A549 (cell line): ENCODE data around the gene SULF2. TPM values are rescaled to one million over a fixed set of nuclear protein-coding genes. Genes with fewer than 3 reads are reported as not detected.

Source experiments
- ATAC-seq, 2 experiments: fragments of 200-7000 bp in 1 of 2; fragments of >200 bp in 1 of 2; cut with Nextera tagmentation in 1 of 2; cut with Tn5 transposase in 1 of 2; 3 replicates each; pipeline versions ENCODE4 v1.8.0 to v1.9.1; 2018 to 2020; ENCODE audit warnings: mild to moderate bottlenecking in 1 of 2, moderate library complexity in 1 of 2
- CTCF ChIA-PET: fragments of 300-600 bp; sonication (Branson Sonifier 250); formaldehyde crosslinking; extraction: SDS; loops from one replicate; lab custom pipeline; 2021; ENCODE audit warnings: antibody characterized with exemption, inconsistent platforms; lab: Yijun Ruan, JAX
- POLR2A ChIA-PET: fragments of 350-600 bp; formaldehyde crosslinking; extraction: SDS; loops from one replicate; lab custom pipeline; 2021; ENCODE audit warnings: antibody characterized with exemption, inconsistent platforms; lab: Yijun Ruan, JAX
- DNase-seq, 2 experiments: peaks; one replicate each; pipeline versions ENCODE4 v3.0.0 to v3.0.0-alpha.2; 2011 to 2016; ENCODE audit warnings: low read depth in 1 of 2, low spot score in 1 of 2
- FAIRE-seq: peaks from 2 replicates; lab custom pipeline; 2011; peaks lifted over from hg19 to GRCh38; lab: Jason Lieb, UNC
- H3K27ac ChIP-seq, 2 experiments: fragments of >200 bp; sonication (Bioruptor Twin); formaldehyde crosslinking; 3 replicates each; pipeline ENCODE4 v1.5.1; 2016 to 2017
- H3K4me1 ChIP-seq: fragments of >200 bp; sonication (Bioruptor Twin); formaldehyde crosslinking; 3 replicates; pipeline ENCODE4 v1.6.1; 2016
- H3K4me2 ChIP-seq: fragments of >200 bp; sonication (Bioruptor Twin); formaldehyde crosslinking; 3 replicates; pipeline ENCODE4 v1.6.1; 2016
- H3K4me3 ChIP-seq: fragments of >200 bp; sonication (Bioruptor Twin); formaldehyde crosslinking; 3 replicates; pipeline ENCODE4 v1.5.1; 2016
- H3K9me3 ChIP-seq: fragments of >200 bp; sonication (Bioruptor Twin); formaldehyde crosslinking; 3 replicates; pipeline ENCODE4 v1.6.1; 2016
- ATOH8 ChIP-seq: fragments of 250-450 bp; sonication (Bioruptor Pico); IDR thresholded peaks from 2 replicates; pipeline ENCODE4 v1.5.0; 2020; ENCODE audit warnings: low read depth, mild to moderate bottlenecking, moderate library complexity
- BHLHE40 ChIP-seq: IDR thresholded peaks from 2 replicates; pipeline ENCODE4 v1.6.1; 2012; ENCODE audit warnings: low read depth, low read length, inconsistent platforms
- CBX2 ChIP-seq: fragments of 200-600 bp; sonication (generic); IDR thresholded peaks from 2 replicates; pipeline ENCODE4 v1.6.1; 2016; ENCODE audit warnings: low read depth, mild to moderate bottlenecking, borderline replicate concordance
- CBX8 ChIP-seq: fragments of 200-600 bp; sonication (generic); IDR thresholded peaks from 2 replicates; pipeline ENCODE4 v1.6.1; 2016
- CEBPB ChIP-seq, 2 experiments: fragments of >200 bp in 1 of 2; sonication (Bioruptor Twin) in 1 of 2; formaldehyde crosslinking in 1 of 2; IDR thresholded peaks; 2 replicates each; pipeline ENCODE4 v1.6.1; 2012 to 2016
- EHF ChIP-seq: fragments of 250-450 bp; sonication (Bioruptor Pico); IDR thresholded peaks from 2 replicates; pipeline ENCODE4 v1.5.0; 2020; ENCODE audit warnings: mild to moderate bottlenecking
- EHMT2 ChIP-seq: fragments of 200-600 bp; sonication (generic); IDR thresholded peaks from 2 replicates; pipeline ENCODE4 v1.6.1; 2016; ENCODE audit warnings: antibody characterized with exemption, low read depth, mild to moderate bottlenecking, moderate library complexity
- FOSL2 ChIP-seq, 2 experiments: fragments of 450-650 bp in 1 of 2; fragments of >200 bp in 1 of 2; sonication (Bioruptor Twin) in 1 of 2; formaldehyde crosslinking; IDR thresholded peaks; 2 replicates each; pipeline versions ENCODE4 v1.5.0 to v1.6.1; 2016 to 2020; ENCODE audit warnings: mild to moderate bottlenecking in 1 of 2, moderate library complexity in 1 of 2
- GATA3 ChIP-seq: IDR thresholded peaks from 2 replicates; pipeline ENCODE4 v1.6.1; 2012; ENCODE audit warnings: borderline replicate concordance
- HMGXB4 ChIP-seq: fragments of 250-450 bp; sonication (Bioruptor Pico); IDR thresholded peaks from 2 replicates; pipeline ENCODE4 v1.5.0; 2021; ENCODE audit warnings: mild to moderate bottlenecking, moderate library complexity, borderline replicate concordance
- HOXB5 ChIP-seq: fragments of 250-450 bp; sonication (Bioruptor Pico); IDR thresholded peaks from 2 replicates; pipeline ENCODE4 v1.5.0; 2020; ENCODE audit warnings: mild to moderate bottlenecking, moderate library complexity
- JUN ChIP-seq, 2 experiments: fragments of >200 bp; sonication (Bioruptor Twin); formaldehyde crosslinking; IDR thresholded peaks; 2 replicates in 1 of 2; 3 replicates in 1 of 2; pipeline ENCODE4 v1.6.1; 2016 to 2017
- KDM1A ChIP-seq: fragments of 200-600 bp; sonication (generic); IDR thresholded peaks from 2 replicates; pipeline ENCODE4 v1.6.1; 2016; ENCODE audit warnings: low read depth, mild to moderate bottlenecking
- NPAS2 ChIP-seq: fragments of 250-450 bp; sonication (Bioruptor Pico); IDR thresholded peaks from 2 replicates; pipeline ENCODE4 v1.8.0; 2022; ENCODE audit warnings: mild to moderate bottlenecking, moderate library complexity, borderline replicate concordance
- PHF8 ChIP-seq: fragments of 200-600 bp; sonication (generic); IDR thresholded peaks from 2 replicates; pipeline ENCODE4 v1.6.1; 2016; ENCODE audit warnings: low read depth, mild to moderate bottlenecking, antibody characterized with exemption, moderate library complexity, borderline replicate concordance
- RCOR1 ChIP-seq: fragments of 150-350 bp; IDR thresholded peaks from 2 replicates; pipeline ENCODE4 v1.6.1; 2014; ENCODE audit warnings: antibody characterized with exemption, low read length, low read depth
- RFX5 ChIP-seq: fragments of 450-650 bp; IDR thresholded peaks from 2 replicates; pipeline ENCODE4 v1.7.1; 2014; ENCODE audit warnings: antibody characterized with exemption, mild to moderate bottlenecking, moderate library complexity
- RNF2 ChIP-seq: fragments of 200-600 bp; sonication (generic); IDR thresholded peaks from 2 replicates; pipeline ENCODE4 v1.6.1; 2016; ENCODE audit warnings: low read depth, mild to moderate bottlenecking, antibody characterized with exemption, moderate library complexity, borderline replicate concordance
- TP53 ChIP-seq: fragments of 250-450 bp; sonication (Bioruptor Pico); IDR thresholded peaks from 2 replicates; pipeline ENCODE4 v1.5.0; 2021; ENCODE audit warnings: mild to moderate bottlenecking, moderate library complexity
- ZNF302 ChIP-seq: fragments of 250-450 bp; sonication (Bioruptor Pico); IDR thresholded peaks from 2 replicates; pipeline ENCODE4 v1.9.0; 2021; ENCODE audit warnings: inconsistent platforms, mild to moderate bottlenecking, moderate library complexity
- ZSCAN20 ChIP-seq: fragments of 250-450 bp; sonication (Bioruptor Pico); IDR thresholded peaks from 2 replicates; pipeline ENCODE4 v1.8.0; 2022; ENCODE audit warnings: mild to moderate bottlenecking, moderate library complexity
- WGBS: methylation state at CpG from one replicate; pipeline ENCODE4 v1.1.6; 2017; ENCODE audit errors: missing lambda C conversion rate; 5-methylcytosine and 5-hydroxymethylcytosine counted together
- polyA plus RNA-seq, 4 experiments: library from polyadenylated mRNA; depleted of rRNA in 3 of 4; stranded (reverse); fragments of >200 nt; fragmentation: RNase III in 1 of 4; extraction: RNeasy Plus Mini Kit Qiagen cat#74134 plus additional on column Dnase treatment in 1 of 4; gene quantifications; 2 replicates in 3 of 4; 3 replicates in 1 of 4; pipeline ENCODE4 v1.2.3, GENCODE V29; 2011 to 2017
- TF ChIP-seq, protein P1 (sequence below): fragments of 150-350 bp; IDR thresholded peaks from 2 replicates; pipeline ENCODE4 v1.6.1; 2014; ENCODE audit warnings: low read depth, mild to moderate bottlenecking, low read length
- TF ChIP-seq, protein P2 (sequence below): fragments of >200 bp; sonication (Bioruptor Twin); formaldehyde crosslinking; IDR thresholded peaks from 3 replicates; pipeline ENCODE4 v1.5.1; 2016
- TF ChIP-seq, protein P3 (sequence below): fragments of >200 bp; sonication (Bioruptor Twin); formaldehyde crosslinking; IDR thresholded peaks from 3 replicates; pipeline ENCODE4 v1.6.1; 2016
- TF ChIP-seq, protein P4 (sequence below): IDR thresholded peaks from 2 replicates; pipeline ENCODE4 v1.6.1; 2012
- TF ChIP-seq, protein P5 (sequence below): IDR thresholded peaks from 2 replicates; pipeline ENCODE4 v1.6.1; 2012

Gene SULF2
- polyA plus RNA-seq, 2 of the 4 experiments (the other 2 are of a cell fraction): 5.8 to 16.8 TPM

DNA sequence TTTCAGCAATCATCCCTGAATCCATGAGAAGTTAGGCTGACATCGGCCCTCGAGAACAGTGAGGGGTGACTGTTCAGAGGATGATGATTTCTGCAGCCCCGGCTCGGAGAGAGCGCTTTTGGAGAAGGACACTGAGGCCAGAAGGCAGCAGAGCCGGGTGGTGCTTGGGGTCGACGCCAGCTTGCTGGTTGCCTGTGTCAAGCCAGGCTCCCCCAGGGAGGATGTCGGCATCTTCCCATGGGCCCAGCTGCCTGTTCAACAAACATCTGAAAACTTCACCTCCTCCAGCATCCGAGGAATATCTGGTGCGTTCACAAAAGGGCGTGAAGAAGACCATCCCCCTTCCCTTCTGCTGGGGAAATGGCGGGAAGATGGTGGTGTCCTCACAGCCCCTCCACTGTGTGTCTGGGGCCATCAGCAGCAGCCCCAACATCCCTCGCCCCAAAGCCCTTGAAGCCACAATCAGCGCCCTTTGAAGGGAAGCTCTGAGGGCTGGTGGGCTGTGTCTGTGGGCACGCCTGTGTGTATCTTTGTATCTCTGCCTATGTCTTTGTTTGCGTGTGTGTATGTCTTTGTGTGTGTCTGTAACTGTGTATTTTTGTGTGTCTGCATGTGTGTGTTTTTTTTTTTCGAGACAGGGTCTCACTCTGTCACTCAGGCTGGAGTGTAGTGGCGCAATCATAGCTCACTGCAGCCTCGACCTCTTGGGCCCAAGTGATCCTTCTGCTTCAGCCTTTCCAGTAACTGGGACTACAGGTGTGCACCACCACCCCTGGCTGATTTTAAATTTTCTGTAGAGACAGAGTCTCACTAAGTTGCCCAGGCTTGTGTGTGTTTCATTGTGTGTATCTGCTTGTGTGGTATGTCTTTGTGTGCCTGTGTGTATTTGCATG, 97.9 kb downstream of the SULF2 start:
- DNase-seq (no peak), FAIRE-seq (no peak), ATAC-seq (no peak)
- Histone ChIP-seq H3K4me1 (peaks cover 17% of the 10 kb centered on the region), H3K4me2 (no peak overlapping the region), H3K4me3 (no peak overlapping the region), H3K27ac (peak overlapping the region in 1 of 2 experiments; percentile 75; a peak in 1 of 6 replicates), H3K9me3 (no peaks in the 10 kb centered on the region)
- TF ChIP-seq, protein P1, sequence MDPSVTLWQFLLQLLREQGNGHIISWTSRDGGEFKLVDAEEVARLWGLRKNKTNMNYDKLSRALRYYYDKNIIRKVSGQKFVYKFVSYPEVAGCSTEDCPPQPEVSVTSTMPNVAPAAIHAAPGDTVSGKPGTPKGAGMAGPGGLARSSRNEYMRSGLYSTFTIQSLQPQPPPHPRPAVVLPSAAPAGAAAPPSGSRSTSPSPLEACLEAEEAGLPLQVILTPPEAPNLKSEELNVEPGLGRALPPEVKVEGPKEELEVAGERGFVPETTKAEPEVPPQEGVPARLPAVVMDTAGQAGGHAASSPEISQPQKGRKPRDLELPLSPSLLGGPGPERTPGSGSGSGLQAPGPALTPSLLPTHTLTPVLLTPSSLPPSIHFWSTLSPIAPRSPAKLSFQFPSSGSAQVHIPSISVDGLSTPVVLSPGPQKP: no peak
- TF ChIP-seq GATA3 (no peak), HMGXB4 (no peak), RCOR1 (no peak), PHF8 (no peak), TP53 (CRISPR knock-in tag) (no peak), KDM1A (no peak), BHLHE40 (no peak), CEBPB (IDR thresholded peaks at IDR 0.05) (no peak), JUN (IDR thresholded peaks at IDR 0.05) (no peak), RFX5 (no peak), RNF2 (no peak), CBX8 (no peak), ZSCAN20 (CRISPR knock-in tag) (no peak), EHMT2 (no peak)
- TF ChIP-seq, protein P2, sequence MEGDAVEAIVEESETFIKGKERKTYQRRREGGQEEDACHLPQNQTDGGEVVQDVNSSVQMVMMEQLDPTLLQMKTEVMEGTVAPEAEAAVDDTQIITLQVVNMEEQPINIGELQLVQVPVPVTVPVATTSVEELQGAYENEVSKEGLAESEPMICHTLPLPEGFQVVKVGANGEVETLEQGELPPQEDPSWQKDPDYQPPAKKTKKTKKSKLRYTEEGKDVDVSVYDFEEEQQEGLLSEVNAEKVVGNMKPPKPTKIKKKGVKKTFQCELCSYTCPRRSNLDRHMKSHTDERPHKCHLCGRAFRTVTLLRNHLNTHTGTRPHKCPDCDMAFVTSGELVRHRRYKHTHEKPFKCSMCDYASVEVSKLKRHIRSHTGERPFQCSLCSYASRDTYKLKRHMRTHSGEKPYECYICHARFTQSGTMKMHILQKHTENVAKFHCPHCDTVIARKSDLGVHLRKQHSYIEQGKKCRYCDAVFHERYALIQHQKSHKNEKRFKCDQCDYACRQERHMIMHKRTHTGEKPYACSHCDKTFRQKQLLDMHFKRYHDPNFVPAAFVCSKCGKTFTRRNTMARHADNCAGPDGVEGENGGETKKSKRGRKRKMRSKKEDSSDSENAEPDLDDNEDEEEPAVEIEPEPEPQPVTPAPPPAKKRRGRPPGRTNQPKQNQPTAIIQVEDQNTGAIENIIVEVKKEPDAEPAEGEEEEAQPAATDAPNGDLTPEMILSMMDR: no peak
- TF ChIP-seq, protein P3, sequence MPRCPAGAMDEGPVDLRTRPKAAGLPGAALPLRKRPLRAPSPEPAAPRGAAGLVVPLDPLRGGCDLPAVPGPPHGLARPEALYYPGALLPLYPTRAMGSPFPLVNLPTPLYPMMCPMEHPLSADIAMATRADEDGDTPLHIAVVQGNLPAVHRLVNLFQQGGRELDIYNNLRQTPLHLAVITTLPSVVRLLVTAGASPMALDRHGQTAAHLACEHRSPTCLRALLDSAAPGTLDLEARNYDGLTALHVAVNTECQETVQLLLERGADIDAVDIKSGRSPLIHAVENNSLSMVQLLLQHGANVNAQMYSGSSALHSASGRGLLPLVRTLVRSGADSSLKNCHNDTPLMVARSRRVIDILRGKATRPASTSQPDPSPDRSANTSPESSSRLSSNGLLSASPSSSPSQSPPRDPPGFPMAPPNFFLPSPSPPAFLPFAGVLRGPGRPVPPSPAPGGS: no peak
- TF ChIP-seq, protein P4, sequence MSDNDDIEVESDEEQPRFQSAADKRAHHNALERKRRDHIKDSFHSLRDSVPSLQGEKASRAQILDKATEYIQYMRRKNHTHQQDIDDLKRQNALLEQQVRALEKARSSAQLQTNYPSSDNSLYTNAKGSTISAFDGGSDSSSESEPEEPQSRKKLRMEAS: no peak
- CTCF ChIA-PET: interaction anchor here (1.0 to 3.8 kb wide), 6 partner anchors 9 to 971 kb away, joined by 3 to 24 read pairs (median 8); no protein-coding TSS in a partner anchor
- WGBS: 90% methylated on average over 20 of the region's 20 CpGs
- POLR2A ChIA-PET: no interaction called here

DNA sequence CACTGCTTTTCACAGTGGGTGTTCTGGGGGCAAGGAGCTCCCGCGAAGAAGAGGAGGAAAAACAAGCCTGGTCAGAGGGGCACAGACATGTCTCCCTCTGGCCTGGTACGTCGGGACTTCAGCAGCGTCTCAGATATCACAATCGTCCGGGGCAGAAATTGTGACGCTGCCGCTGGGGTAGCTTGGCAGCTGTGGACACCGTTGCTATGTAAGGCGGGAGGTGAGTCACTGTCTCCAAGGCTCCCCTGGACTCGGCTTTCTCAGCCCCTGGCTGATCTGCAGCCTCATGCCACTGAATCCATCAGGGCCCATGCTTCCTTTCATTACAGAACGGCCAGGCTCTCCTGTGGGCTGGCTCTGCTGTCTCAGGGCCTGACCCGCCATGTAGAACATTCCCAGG, 98.7 kb downstream of the SULF2 start:
- no peaks in the 10 kb centered on the region for H3K9me3 ChIP-seq
- ChIA-PET POLR2A (no interaction called here), CTCF (interaction anchor here (1.1 to 3.8 kb wide), 6 partner anchors 9 to 971 kb away, joined by 3 to 24 read pairs (median 8); no protein-coding TSS in a partner anchor)
- ATAC-seq: peak; percentile 25 to 37; a peak in 5 of 6 replicates
- no peak for DNase-seq
- 82% methylated on average over 14 of the region's 14 CpGs for WGBS
- no peak for FAIRE-seq
- H3K27ac ChIP-seq: no peak overlapping the region; a peak in 1 of 6 replicates
- H3K4me3 ChIP-seq: no peak overlapping the region
- no peak overlapping the region for H3K4me2 ChIP-seq
- H3K4me1 ChIP-seq: peaks cover 17% of the 10 kb centered on the region
- no peak for TF ChIP-seq ZNF302 (CRISPR knock-in tag)
- TF ChIP-seq, protein P5, sequence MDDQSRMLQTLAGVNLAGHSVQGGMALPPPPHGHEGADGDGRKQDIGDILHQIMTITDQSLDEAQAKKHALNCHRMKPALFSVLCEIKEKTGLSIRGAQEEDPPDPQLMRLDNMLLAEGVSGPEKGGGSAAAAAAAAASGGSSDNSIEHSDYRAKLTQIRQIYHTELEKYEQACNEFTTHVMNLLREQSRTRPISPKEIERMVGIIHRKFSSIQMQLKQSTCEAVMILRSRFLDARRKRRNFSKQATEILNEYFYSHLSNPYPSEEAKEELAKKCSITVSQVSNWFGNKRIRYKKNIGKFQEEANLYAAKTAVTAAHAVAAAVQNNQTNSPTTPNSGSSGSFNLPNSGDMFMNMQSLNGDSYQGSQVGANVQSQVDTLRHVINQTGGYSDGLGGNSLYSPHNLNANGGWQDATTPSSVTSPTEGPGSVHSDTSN: no peak
- no peak for TF ChIP-seq HOXB5 (CRISPR knock-in tag)
- no peak for TF ChIP-seq GATA3
- no peak for TF ChIP-seq CBX2
- no peak for TF ChIP-seq NPAS2 (CRISPR knock-in tag)
- TF ChIP-seq, protein P1: no peak
- TF ChIP-seq ATOH8 (CRISPR knock-in tag): no peak
- no peak for TF ChIP-seq EHF (CRISPR knock-in tag)
- TF ChIP-seq CEBPB (IDR thresholded peaks at IDR 0.05): no peak
- no peak for TF ChIP-seq FOSL2 (IDR thresholded peaks at IDR 0.05)
- TF ChIP-seq FOSL2 (CRISPR knock-in tag; IDR thresholded peaks at IDR 0.05): no peak
